Activated CD8-positive, alpha-beta T cell treated with anti-CD3 and anti-CD28 coated beads for 36 hours (primary cell): ENCODE data around the gene RPSA. TPM values are rescaled to one million over a fixed set of nuclear protein-coding genes. Genes with fewer than 3 reads are reported as not detected.

Experiments
- ATAC-seq: fragments of 200-7000 bp; cut with Tn5 transposase; one replicate; pipeline ENCODE4 v1.10.0; 2021; ENCODE audit warnings: mild to moderate bottlenecking, moderate library complexity
- CTCF ChIA-PET: fragments of 350-600 bp; sonication (Branson Sonifier 250); formaldehyde crosslinking; loops from one replicate; lab custom pipeline; 2021; ENCODE audit warnings: antibody characterized with exemption; lab: Charles Lee
- POLR2A ChIA-PET: fragments of 350-600 bp; sonication (Branson Sonifier 250); formaldehyde crosslinking; loops from one replicate; lab custom pipeline; 2021; ENCODE audit warnings: antibody characterized with exemption; lab: Charles Lee
- DNase-seq: peaks from one replicate; pipeline ENCODE4 v3.0.0-alpha.2; 2020
- H3K27ac Mint-ChIP-seq: one replicate; pipeline ENCODE4 v1.8.0; 2021; ENCODE audit warnings: mild to moderate bottlenecking, mixed read lengths
- H3K27me3 Mint-ChIP-seq: one replicate; pipeline ENCODE4 v1.8.0; 2021; ENCODE audit warnings: mixed read lengths
- H3K36me3 Mint-ChIP-seq: one replicate; pipeline ENCODE4 v1.8.0; 2021; ENCODE audit warnings: low read depth, mixed read lengths
- H3K4me1 Mint-ChIP-seq: one replicate; pipeline ENCODE4 v1.8.0; 2021; ENCODE audit warnings: low read depth, mixed read lengths
- H3K4me3 Mint-ChIP-seq: one replicate; pipeline ENCODE4 v1.8.0; 2021; ENCODE audit warnings: mild to moderate bottlenecking, moderate library complexity, mixed read lengths
- H3K9me3 Mint-ChIP-seq: one replicate; pipeline ENCODE4 v1.8.0; 2021; ENCODE audit warnings: mixed read lengths
- intact Hi-C: fragments of 100-400 bp; cut with micrococcal nuclease; formaldehyde crosslinking; loops from one replicate; pipeline ENCODE4 v1.10.0; 2022
- total RNA-seq, 2 experiments: library from RNA; stranded (reverse); gene quantifications; one replicate each; pipeline ENCODE4 v1.2.3, GENCODE V29; 2021
- TF ChIP-seq, protein P1 (sequence below): fragments of 200-600 bp; IDR thresholded peaks from one replicate; pipeline ENCODE4 v1.8.0; 2022; ENCODE audit warnings: antibody characterized with exemption, mild to moderate bottlenecking

The RPSA gene
- total RNA-seq, 2 experiments from 2014 or later: 3,048 to 3,061 TPM

DNA sequence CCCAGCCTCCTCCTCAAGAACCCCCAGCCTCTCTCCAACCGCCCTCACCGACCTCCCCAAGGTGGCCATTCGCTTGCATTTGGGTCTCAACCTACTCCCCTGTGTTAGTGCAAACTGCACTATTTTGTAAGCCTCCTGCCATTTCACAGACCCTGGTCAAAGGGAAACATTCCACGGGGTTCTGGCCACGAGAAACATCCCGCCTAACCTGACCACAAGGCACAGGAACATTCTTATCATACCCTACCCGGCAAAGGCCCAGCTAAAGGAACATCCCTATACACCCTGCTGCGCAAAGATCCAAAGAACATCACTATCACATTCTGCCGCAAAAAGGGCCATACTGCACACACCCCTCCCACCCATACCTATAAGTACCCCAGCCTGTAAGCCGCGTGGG is 22.9 kb downstream of the RPSA start:
- Mint-ChIP-seq H3K27ac (no peak overlapping the region), H3K27me3 (peaks cover 1% of the 10 kb centered on the region), H3K36me3 (no peaks in the 10 kb centered on the region), H3K4me3 (no peak overlapping the region), H3K9me3 (no peaks in the 10 kb centered on the region), H3K4me1 (no peaks in the 10 kb centered on the region)
- no peak for ATAC-seq
- ChIA-PET POLR2A (interaction anchor here (1.0 to 1.1 kb wide), 2 partner anchors 15 to 23 kb away, joined by 3 to 5 read pairs; no protein-coding TSS in a partner anchor), CTCF (no interaction called here)
- intact Hi-C loops: no loop called here
- no peak for DNase-seq
- TF ChIP-seq, protein P1, sequence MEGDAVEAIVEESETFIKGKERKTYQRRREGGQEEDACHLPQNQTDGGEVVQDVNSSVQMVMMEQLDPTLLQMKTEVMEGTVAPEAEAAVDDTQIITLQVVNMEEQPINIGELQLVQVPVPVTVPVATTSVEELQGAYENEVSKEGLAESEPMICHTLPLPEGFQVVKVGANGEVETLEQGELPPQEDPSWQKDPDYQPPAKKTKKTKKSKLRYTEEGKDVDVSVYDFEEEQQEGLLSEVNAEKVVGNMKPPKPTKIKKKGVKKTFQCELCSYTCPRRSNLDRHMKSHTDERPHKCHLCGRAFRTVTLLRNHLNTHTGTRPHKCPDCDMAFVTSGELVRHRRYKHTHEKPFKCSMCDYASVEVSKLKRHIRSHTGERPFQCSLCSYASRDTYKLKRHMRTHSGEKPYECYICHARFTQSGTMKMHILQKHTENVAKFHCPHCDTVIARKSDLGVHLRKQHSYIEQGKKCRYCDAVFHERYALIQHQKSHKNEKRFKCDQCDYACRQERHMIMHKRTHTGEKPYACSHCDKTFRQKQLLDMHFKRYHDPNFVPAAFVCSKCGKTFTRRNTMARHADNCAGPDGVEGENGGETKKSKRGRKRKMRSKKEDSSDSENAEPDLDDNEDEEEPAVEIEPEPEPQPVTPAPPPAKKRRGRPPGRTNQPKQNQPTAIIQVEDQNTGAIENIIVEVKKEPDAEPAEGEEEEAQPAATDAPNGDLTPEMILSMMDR: no peak

DNA sequence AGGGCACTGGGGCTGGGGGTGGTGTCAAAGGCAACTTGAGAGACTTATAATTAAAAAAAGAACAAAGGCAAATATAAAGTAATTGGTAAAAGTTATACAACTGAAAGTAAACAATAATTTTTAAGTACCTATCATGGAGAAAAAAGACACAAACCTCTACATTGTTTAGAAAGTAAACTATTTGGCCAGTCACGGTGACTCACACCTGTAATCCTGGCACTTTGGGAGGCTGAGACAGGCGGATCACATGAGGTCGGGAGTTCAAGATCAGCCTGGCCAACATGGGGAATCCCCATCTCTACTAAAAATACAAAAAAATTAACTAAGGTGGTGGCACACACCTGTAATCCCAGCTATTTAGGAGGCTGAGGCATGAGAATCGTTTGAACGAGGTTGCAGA is 25.8 kb downstream of the RPSA start:
- ChIA-PET CTCF (no interaction called here), POLR2A (interaction anchor here (1.2 to 1.7 kb wide), 2 partner anchors 17 to 26 kb away, joined by 7 to 8 read pairs; partner anchors contain the start of gene RPSA)
- Mint-ChIP-seq H3K27me3 (peaks cover 1% of the 10 kb centered on the region), H3K36me3 (no peaks in the 10 kb centered on the region), H3K9me3 (no peaks in the 10 kb centered on the region), H3K4me1 (no peaks in the 10 kb centered on the region), H3K27ac (no peak overlapping the region), H3K4me3 (no peak overlapping the region)
- TF ChIP-seq, protein P1: no peak
- DNase-seq: no peak
- no peak for ATAC-seq
- intact Hi-C loops: no loop called here

DNA sequence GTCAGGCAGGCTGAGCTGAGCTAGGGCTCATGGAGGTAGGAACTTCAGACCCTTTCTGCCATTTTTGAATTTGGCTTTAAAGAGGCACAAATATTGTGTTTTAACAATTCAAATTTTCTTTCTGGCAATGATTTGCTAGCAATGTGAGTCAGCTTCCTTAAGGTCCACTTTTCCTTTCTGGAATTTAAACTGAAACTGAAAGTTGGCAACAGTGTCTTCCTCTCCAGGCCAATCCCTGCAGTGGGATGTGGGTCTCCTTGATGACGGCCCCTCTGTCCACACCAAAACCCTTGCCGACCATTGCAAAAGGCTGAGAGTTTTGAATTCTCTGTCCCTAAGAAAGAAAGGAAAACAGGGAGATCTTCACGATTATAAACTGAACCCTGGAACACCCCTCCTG is 27.1 kb downstream of the RPSA start:
- intact Hi-C loops: no loop called here
- Mint-ChIP-seq H3K4me1 (no peaks in the 10 kb centered on the region), H3K27me3 (peaks cover 1% of the 10 kb centered on the region), H3K4me3 (no peak overlapping the region), H3K27ac (no peak overlapping the region), H3K36me3 (no peaks in the 10 kb centered on the region), H3K9me3 (no peaks in the 10 kb centered on the region)
- DNase-seq: no peak
- CTCF ChIA-PET: interaction anchor here (0.9 kb wide), 1 partner anchor 14 kb away, joined by 3 read pairs; no protein-coding TSS in a partner anchor
- no peak for ATAC-seq
- POLR2A ChIA-PET: no interaction called here
- TF ChIP-seq, protein P1: no peak

DNA sequence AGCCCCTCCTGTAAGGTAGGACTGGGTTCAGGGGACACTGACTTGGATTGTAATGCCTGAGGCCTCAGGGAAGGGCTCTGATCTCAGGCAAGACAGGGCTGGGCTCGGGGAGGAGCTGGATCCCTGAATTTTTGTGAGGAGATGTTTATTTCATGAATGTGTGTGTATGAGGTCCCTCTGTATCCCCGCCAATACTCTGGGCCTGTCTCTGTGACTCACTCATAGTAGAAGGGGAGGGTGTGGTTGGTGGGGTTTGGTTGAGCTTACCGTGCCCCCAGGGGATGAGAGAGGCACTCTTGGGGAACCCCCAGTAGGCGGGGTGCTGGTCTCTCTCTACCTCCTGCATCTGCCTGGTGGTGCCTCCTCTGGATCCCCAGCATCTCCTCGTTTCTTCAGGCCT is 28.1 kb downstream of the RPSA start:
- DNase-seq (peak; percentile 62), ATAC-seq (peak; percentile 98)
- Mint-ChIP-seq H3K36me3 (no peaks in the 10 kb centered on the region), H3K4me1 (no peaks in the 10 kb centered on the region), H3K9me3 (no peaks in the 10 kb centered on the region), H3K27me3 (peaks cover 1% of the 10 kb centered on the region), H3K27ac (no peak overlapping the region), H3K4me3 (no peak overlapping the region)
- ChIA-PET POLR2A (interaction anchor here (0.6 to 1.3 kb wide), 2 partner anchors 27 to 359 kb away, joined by 3 to 4 read pairs; partner anchors contain the start of gene RPSA), CTCF (interaction anchor here (0.6 to 1.5 kb wide), 3 partner anchors 9 to 27 kb away, joined by 3 to 5 read pairs (median 4); no protein-coding TSS in a partner anchor)
- intact Hi-C loops: no loop called here
- TF ChIP-seq, protein P1: no peak

DNA sequence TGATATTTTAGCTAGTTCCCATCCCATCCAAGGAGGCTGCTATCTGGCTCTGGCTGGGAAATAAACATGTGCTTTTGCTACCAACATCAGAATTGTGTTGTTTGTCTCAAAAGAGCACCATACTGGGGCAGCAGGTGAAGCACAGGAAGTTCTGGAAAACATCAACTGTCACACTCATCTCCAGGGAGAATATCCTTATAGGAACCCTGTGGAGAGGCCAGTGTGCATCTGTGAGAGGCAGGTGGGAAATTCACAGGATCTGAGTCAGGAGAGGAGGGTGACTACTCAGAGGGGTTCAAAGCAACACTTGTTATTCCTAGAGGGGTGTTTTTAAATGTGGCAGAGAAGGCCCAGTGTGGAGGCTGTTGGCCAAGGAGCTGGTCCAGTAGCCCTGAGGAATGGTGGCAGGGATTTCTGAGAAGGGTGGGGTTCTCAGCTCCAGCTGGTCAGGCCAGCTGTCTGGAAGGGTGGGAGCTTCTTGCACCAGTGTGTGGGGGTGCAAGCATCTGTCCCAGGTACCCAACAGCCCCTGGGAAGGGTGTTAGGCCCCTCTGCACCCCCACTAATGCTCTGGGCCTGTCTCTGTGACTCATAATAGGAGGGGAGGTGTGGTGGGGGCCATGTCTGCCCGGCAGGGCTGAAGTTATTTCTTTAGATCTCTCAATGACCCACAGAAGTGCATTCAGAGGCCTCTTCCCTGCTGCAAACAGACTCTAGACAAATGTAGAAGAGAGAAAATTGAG is 28.7 kb downstream of the RPSA start:
- ATAC-seq: no peak
- Mint-ChIP-seq H3K27me3 (peaks cover 1% of the 10 kb centered on the region), H3K27ac (no peak overlapping the region), H3K4me3 (no peak overlapping the region), H3K36me3 (no peaks in the 10 kb centered on the region), H3K4me1 (no peaks in the 10 kb centered on the region), H3K9me3 (no peaks in the 10 kb centered on the region)
- TF ChIP-seq, protein P1: no peak
- ChIA-PET POLR2A (interaction anchor here (0.6 to 1.3 kb wide), 2 partner anchors 28 to 358 kb away, joined by 3 to 4 read pairs; partner anchors contain the start of gene RPSA), CTCF (interaction anchor here (0.6 to 1.5 kb wide), 3 partner anchors 8 to 27 kb away, joined by 3 to 5 read pairs (median 4); no protein-coding TSS in a partner anchor)
- intact Hi-C loops: no loop called here
- no peak for DNase-seq
